ENCODE measurements around the gene TRIM24. TPM values are rescaled to one million over a fixed set of nuclear protein-coding genes. Genes with fewer than 3 reads are reported as not detected.
"Not testable (repeated sequence)": the region's sequence is repeated elsewhere in the genome, so short reads cannot be mapped to it uniquely, and the experiment has no call there.

The TRIM24 gene
- total and polyA plus RNA-seq, 4 donors = 7.5 to 19.7 (median 11.2) TPM

DNA sequence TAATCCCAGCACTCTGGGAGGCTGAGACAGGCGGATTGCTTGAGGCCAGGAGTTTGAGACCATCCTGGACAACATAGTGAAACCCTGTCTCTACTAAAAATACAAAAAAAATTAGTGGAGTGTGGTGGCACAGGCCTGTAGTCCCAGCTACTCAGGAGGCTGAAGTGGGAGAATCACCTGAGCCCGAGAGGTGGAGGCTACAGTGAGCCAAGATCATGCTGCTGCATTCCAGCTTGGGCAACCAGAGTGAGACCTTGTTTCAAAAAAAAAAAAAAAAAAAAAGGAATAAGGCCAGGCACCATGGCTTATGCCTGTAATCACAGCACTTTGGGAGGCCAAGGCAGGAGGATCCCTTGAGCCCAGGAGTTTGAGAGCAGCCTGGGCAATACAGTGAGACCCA lies 40.2 kb downstream of the TRIM24 start:
- H3K9ac ChIP-seq (ENCODE audit: low read depth in 1 of 2, low read length in 2 of 2); H3K9me3 ChIP-seq (ENCODE audit: control insufficient read depth in 4 of 4, low read length in 3 of 4); H3K4me3 ChIP-seq (ENCODE audit: low read depth in 1 of 3, low read length in 3 of 3); H3K4me1 ChIP-seq (ENCODE audit: control insufficient read depth in 4 of 4, insufficient read depth in 4 of 4, low read length in 3 of 4); H3K36me3 ChIP-seq (ENCODE audit: control insufficient read depth in 4 of 4, insufficient read depth in 3 of 4, low read depth in 1 of 4, low read length in 3 of 4); DNase-seq (ENCODE audit: low spot score); H3K27ac ChIP-seq (ENCODE audit: low read depth in 1 of 2, low read length in 2 of 2); H3K27me3 ChIP-seq (ENCODE audit: control insufficient read depth in 4 of 4, insufficient read depth in 4 of 4, low read length in 3 of 4): not testable (repeated sequence)
- 96% methylated on average over 2 of the region's 2 CpGs for WGBS

DNA sequence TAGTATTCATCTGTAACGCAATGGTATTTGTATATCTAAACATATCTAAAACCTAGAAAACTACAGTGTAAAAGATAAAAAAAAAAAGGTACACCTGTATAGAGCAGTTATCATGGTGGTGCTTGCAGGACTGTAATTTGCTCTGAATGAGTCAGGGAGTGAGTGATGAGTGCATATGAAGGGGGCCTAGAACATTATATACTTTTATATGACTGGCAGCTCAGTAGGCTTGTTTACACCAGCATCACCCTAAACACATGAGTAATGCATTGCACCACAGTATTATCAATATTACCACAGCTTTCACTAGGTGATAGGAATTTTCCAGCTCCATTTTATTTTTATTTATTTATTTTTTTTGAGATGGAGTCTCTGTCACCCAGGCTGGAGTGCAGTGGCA lies 40.8 kb downstream of the TRIM24 start:
- Histone ChIP-seq H3K9ac (ENCODE audit: low read depth in 1 of 2, low read length in 2 of 2) (no peak overlapping the region), H3K27me3 (ENCODE audit: control insufficient read depth in 4 of 4, insufficient read depth in 4 of 4, low read length in 3 of 4) (no peaks in the 10 kb centered on the region), H3K27ac (ENCODE audit: low read depth in 1 of 2, low read length in 2 of 2) (no peak overlapping the region), H3K9me3 (ENCODE audit: control insufficient read depth in 4 of 4, low read length in 3 of 4) (no peaks in the 10 kb centered on the region), H3K4me1 (ENCODE audit: control insufficient read depth in 4 of 4, insufficient read depth in 4 of 4, low read length in 3 of 4) (peaks cover 0 to 6% (median 3%) of the 10 kb centered on the region in 4 donors), H3K4me3 (ENCODE audit: low read depth in 1 of 3, low read length in 3 of 3) (no peak overlapping the region), H3K36me3 (ENCODE audit: control insufficient read depth in 4 of 4, insufficient read depth in 3 of 4, low read depth in 1 of 4, low read length in 3 of 4) (no peaks in the 10 kb centered on the region)
- no peak for TF ChIP-seq NR2F2 (IDR thresholded peaks at IDR 0.05)
- no peak for TF ChIP-seq HNF4A (conservative IDR thresholded peaks at IDR 0.05)
- no peak for TF ChIP-seq YY1 (IDR thresholded peaks at IDR 0.05)
- TF ChIP-seq FOXA2 (IDR thresholded peaks at IDR 0.05) = no peak
- TF ChIP-seq SP1 (IDR thresholded peaks at IDR 0.05) = no peak
- no peak for TF ChIP-seq GABPA (IDR thresholded peaks at IDR 0.05 in 1 of 2, conservative IDR thresholded peaks at IDR 0.05 in 1 of 2)
- TF ChIP-seq RXRA (IDR thresholded peaks at IDR 0.05) = no peak
- TF ChIP-seq, protein P1, sequence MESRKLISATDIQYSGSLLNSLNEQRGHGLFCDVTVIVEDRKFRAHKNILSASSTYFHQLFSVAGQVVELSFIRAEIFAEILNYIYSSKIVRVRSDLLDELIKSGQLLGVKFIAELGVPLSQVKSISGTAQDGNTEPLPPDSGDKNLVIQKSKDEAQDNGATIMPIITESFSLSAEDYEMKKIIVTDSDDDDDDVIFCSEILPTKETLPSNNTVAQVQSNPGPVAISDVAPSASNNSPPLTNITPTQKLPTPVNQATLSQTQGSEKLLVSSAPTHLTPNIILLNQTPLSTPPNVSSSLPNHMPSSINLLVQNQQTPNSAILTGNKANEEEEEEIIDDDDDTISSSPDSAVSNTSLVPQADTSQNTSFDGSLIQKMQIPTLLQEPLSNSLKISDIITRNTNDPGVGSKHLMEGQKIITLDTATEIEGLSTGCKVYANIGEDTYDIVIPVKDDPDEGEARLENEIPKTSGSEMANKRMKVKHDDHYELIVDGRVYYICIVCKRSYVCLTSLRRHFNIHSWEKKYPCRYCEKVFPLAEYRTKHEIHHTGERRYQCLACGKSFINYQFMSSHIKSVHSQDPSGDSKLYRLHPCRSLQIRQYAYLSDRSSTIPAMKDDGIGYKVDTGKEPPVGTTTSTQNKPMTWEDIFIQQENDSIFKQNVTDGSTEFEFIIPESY (IDR thresholded peaks at IDR 0.05) = no peak
- TF ChIP-seq, protein P2, sequence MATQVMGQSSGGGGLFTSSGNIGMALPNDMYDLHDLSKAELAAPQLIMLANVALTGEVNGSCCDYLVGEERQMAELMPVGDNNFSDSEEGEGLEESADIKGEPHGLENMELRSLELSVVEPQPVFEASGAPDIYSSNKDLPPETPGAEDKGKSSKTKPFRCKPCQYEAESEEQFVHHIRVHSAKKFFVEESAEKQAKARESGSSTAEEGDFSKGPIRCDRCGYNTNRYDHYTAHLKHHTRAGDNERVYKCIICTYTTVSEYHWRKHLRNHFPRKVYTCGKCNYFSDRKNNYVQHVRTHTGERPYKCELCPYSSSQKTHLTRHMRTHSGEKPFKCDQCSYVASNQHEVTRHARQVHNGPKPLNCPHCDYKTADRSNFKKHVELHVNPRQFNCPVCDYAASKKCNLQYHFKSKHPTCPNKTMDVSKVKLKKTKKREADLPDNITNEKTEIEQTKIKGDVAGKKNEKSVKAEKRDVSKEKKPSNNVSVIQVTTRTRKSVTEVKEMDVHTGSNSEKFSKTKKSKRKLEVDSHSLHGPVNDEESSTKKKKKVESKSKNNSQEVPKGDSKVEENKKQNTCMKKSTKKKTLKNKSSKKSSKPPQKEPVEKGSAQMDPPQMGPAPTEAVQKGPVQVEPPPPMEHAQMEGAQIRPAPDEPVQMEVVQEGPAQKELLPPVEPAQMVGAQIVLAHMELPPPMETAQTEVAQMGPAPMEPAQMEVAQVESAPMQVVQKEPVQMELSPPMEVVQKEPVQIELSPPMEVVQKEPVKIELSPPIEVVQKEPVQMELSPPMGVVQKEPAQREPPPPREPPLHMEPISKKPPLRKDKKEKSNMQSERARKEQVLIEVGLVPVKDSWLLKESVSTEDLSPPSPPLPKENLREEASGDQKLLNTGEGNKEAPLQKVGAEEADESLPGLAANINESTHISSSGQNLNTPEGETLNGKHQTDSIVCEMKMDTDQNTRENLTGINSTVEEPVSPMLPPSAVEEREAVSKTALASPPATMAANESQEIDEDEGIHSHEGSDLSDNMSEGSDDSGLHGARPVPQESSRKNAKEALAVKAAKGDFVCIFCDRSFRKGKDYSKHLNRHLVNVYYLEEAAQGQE (IDR thresholded peaks at IDR 0.05) = no peak
- TF ChIP-seq, protein P3, sequence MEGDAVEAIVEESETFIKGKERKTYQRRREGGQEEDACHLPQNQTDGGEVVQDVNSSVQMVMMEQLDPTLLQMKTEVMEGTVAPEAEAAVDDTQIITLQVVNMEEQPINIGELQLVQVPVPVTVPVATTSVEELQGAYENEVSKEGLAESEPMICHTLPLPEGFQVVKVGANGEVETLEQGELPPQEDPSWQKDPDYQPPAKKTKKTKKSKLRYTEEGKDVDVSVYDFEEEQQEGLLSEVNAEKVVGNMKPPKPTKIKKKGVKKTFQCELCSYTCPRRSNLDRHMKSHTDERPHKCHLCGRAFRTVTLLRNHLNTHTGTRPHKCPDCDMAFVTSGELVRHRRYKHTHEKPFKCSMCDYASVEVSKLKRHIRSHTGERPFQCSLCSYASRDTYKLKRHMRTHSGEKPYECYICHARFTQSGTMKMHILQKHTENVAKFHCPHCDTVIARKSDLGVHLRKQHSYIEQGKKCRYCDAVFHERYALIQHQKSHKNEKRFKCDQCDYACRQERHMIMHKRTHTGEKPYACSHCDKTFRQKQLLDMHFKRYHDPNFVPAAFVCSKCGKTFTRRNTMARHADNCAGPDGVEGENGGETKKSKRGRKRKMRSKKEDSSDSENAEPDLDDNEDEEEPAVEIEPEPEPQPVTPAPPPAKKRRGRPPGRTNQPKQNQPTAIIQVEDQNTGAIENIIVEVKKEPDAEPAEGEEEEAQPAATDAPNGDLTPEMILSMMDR (IDR thresholded peaks at IDR 0.05; ENCODE audit: low read depth, low read length, missing input control) = no peak
- TF ChIP-seq RAD21 (IDR thresholded peaks at IDR 0.05) = no peak
- TF ChIP-seq JUND (IDR thresholded peaks at IDR 0.05) = no peak
- no peak for TF ChIP-seq HNF4G (IDR thresholded peaks at IDR 0.05)
- TF ChIP-seq, protein P4, sequence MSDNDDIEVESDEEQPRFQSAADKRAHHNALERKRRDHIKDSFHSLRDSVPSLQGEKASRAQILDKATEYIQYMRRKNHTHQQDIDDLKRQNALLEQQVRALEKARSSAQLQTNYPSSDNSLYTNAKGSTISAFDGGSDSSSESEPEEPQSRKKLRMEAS (IDR thresholded peaks at IDR 0.05) = no peak
- TF ChIP-seq FOXA1 (IDR thresholded peaks at IDR 0.05) = no peak
- no peak for TF ChIP-seq TAF1 (conservative IDR thresholded peaks at IDR 0.05)
- WGBS = 99% methylated on average over 1 of the region's 1 CpG
- DNase-seq (ENCODE audit: low spot score) = no peak

All from liver (tissue), 9 donors.